B cell (primary cell): Measurements from ENCODE around the gene SPOCK1. TPM values are rescaled to one million over a fixed set of nuclear protein-coding genes. Genes with fewer than 3 reads are reported as not detected.

Experiments used
- ATAC-seq: fragments of 200-7000 bp; cut with Tn5 transposase; one replicate; pipeline ENCODE4 v1.10.0; 2021; ENCODE audit warnings: low read depth, mild to moderate bottlenecking, moderate number of reproducible peaks, moderate library complexity
- CTCF ChIA-PET: fragments of 350-600 bp; sonication (Branson Sonifier 250); formaldehyde crosslinking; loops from one replicate; lab custom pipeline; 2021; ENCODE audit warnings: antibody characterized with exemption, inconsistent platforms; lab: Charles Lee
- POLR2A ChIA-PET: fragments of 350-600 bp; sonication (Branson Sonifier 250); formaldehyde crosslinking; loops from one replicate; lab custom pipeline; 2021; ENCODE audit warnings: antibody characterized with exemption; lab: Charles Lee
- DNase-seq: peaks from one replicate; pipeline ENCODE4 v3.0.0; 2013
- H2AFZ ChIP-seq: 2 replicates; pipeline ENCODE4 v1.6.1; 2012; ENCODE audit warnings: mild to moderate bottlenecking, low read depth, low read length; ENCODE audit not compliant: insufficient read depth, poor library complexity, severe bottlenecking
- H3K27ac ChIP-seq, 2 donors: 1 replicate in 1 of 2; 2 replicates in 1 of 2; pipeline ENCODE4 v1.5.1; 2012 to 2013; ENCODE audit warnings: low read length in 2 of 2, mild to moderate bottlenecking in 2 of 2, moderate library complexity in 1 of 2
- H3K27me3 ChIP-seq, 4 experiments: fragments of 200-600 bp in 1 of 4; sonication (generic) in 1 of 4; replicated peaks in 1 of 4; 1 replicate in 2 of 4; 2 replicates in 2 of 4; pipeline versions ENCODE4 v1.6.1 to v1.7.0; 2013 to 2016; ENCODE audit warnings: low read length in 3 of 4, mild to moderate bottlenecking in 2 of 4, mixed read lengths in 1 of 4, moderate library complexity in 1 of 4; ENCODE audit not compliant: insufficient read depth in 4 of 4, control insufficient read depth in 3 of 4; ENCODE audit errors: control extremely low read depth in 1 of 4
- H3K36me3 ChIP-seq, 2 experiments: replicated peaks in 1 of 2; 1 replicate in 1 of 2; 2 replicates in 1 of 2; pipeline versions ENCODE4 v1.6.1 to v1.7.1; 2013; ENCODE audit warnings: low read length in 1 of 2; ENCODE audit not compliant: insufficient read depth in 2 of 2, control insufficient read depth in 1 of 2; ENCODE audit errors: control extremely low read depth in 1 of 2, extremely low read depth in 1 of 2
- H3K4me1 ChIP-seq, 2 donors: fragments of 200-600 bp in 1 of 2; sonication (generic) in 1 of 2; 1 replicate in 1 of 2; 2 replicates in 1 of 2; pipeline versions ENCODE4 v1.5.1 to v1.6.1; 2013 to 2017; ENCODE audit warnings: low read length in 2 of 2; ENCODE audit not compliant: control insufficient read depth in 2 of 2, insufficient read depth in 2 of 2
- H3K4me2 ChIP-seq: replicated peaks from 2 replicates; pipeline ENCODE3; 2012; ENCODE audit warnings: mild to moderate bottlenecking, low read depth, low read length; ENCODE audit not compliant: poor library complexity, severe bottlenecking
- H3K4me3 ChIP-seq, 5 experiments: fragments of 200-600 bp in 1 of 5; sonication (generic) in 1 of 5; 1 replicate in 3 of 5; 2 replicates in 2 of 5; pipeline versions ENCODE4 v1.5.1 to v1.7.0; 2011 to 2016; ENCODE audit warnings: low read length in 4 of 5, mild to moderate bottlenecking in 4 of 5, low read depth in 2 of 5, control low read depth in 1 of 5, moderate library complexity in 1 of 5; ENCODE audit not compliant: insufficient read depth in 1 of 5; ENCODE audit errors: control extremely low read depth in 1 of 5, extremely low read depth in 1 of 5
- H3K79me2 ChIP-seq: fragments of 200-600 bp; sonication (generic); one replicate; pipeline ENCODE4 v1.6.0; 2016; ENCODE audit warnings: low read length; ENCODE audit not compliant: control insufficient read depth, insufficient read depth
- H3K9ac ChIP-seq: fragments of 200-600 bp; sonication (generic); 2 replicates; pipeline ENCODE4 v1.6.1; 2017; ENCODE audit warnings: mild to moderate bottlenecking, low read length, moderate library complexity
- H3K9me3 ChIP-seq, 3 donors: one replicate each; pipeline versions ENCODE4 v1.6.1 to v1.7.1; 2013; ENCODE audit warnings: low read length in 2 of 3; ENCODE audit not compliant: control insufficient read depth in 2 of 3, insufficient read depth in 1 of 3; ENCODE audit errors: control extremely low read depth in 1 of 3
- H4K20me1 ChIP-seq: 2 replicates; pipeline ENCODE4 v1.6.0; 2012; ENCODE audit warnings: mild to moderate bottlenecking, low read length; ENCODE audit not compliant: insufficient read depth, control insufficient read depth, poor library complexity, severe bottlenecking
- H3K27ac Mint-ChIP-seq: one replicate; pipeline ENCODE4 v1.8.0; 2021; ENCODE audit warnings: mixed read lengths
- H3K27me3 Mint-ChIP-seq: one replicate; pipeline ENCODE4 v1.8.0; 2021; ENCODE audit warnings: mixed read lengths
- H3K4me1 Mint-ChIP-seq: one replicate; pipeline ENCODE4 v1.8.0; 2021; ENCODE audit warnings: mixed read lengths
- H3K4me3 Mint-ChIP-seq: one replicate; pipeline ENCODE4 v1.8.0; 2021; ENCODE audit warnings: mixed read lengths
- H3K9me3 Mint-ChIP-seq: one replicate; pipeline ENCODE4 v1.8.0; 2022; ENCODE audit warnings: mixed read lengths; ENCODE audit not compliant: insufficient read depth
- CTCF ChIP-seq: fragments of 200-600 bp; IDR thresholded peaks from one replicate; pipeline ENCODE4 v1.8.0; 2022; ENCODE audit warnings: antibody characterized with exemption, mild to moderate bottlenecking
- EZH2 ChIP-seq: IDR thresholded peaks from 2 replicates; pipeline ENCODE4 v1.6.1; 2012; ENCODE audit warnings: borderline replicate concordance, low read depth, mild to moderate bottlenecking, moderate library complexity, low read length; ENCODE audit not compliant: insufficient read depth, poor library complexity, severe bottlenecking
- WGBS: methylation state at CpG from one replicate; pipeline ENCODE4 v1.1.5; 2013; ENCODE audit warnings: missing lambda C conversion rate; ENCODE audit not compliant: insufficient coverage; 5-methylcytosine and 5-hydroxymethylcytosine counted together
- intact Hi-C: fragments of 100-400 bp; cut with micrococcal nuclease; formaldehyde crosslinking; loops from one replicate; pipeline ENCODE4 v1.10.0; 2022
- polyA plus RNA-seq: library from polyadenylated mRNA; depleted of rRNA; stranded (reverse); fragments of >200 nt; gene quantifications from 2 replicates; pipeline ENCODE4 v1.2.3, GENCODE V29; 2012
- total RNA-seq, 2 donors: library from RNA; stranded (reverse); fragments of 120-200 nt in 1 of 2; gene quantifications; 1 replicate in 1 of 2; 2 replicates in 1 of 2; pipeline versions ENCODE4 v1.2.3 to v1.2.4, GENCODE V29; 2013 to 2022

The SPOCK1 gene
- total and polyA plus RNA-seq, 2 donors (not counting 1 experiment from before 2014, with no cell fraction given): not detected

- Histone ChIP-seq H3K9ac (no peak overlapping the region), H3K79me2 (no peaks in the 10 kb centered on the region), H2AFZ (no peak overlapping the region), H3K4me1 (no peaks in the 10 kb centered on the region), H4K20me1 (no peaks in the 10 kb centered on the region), H3K4me3 (no peak overlapping the region), H3K9me3 (peaks cover 0 to 2% (median 0%) of the 10 kb centered on the region in 3 donors), H3K36me3 (no peaks in the 10 kb centered on the region), H3K27me3 (peaks cover 0 to 7% (median 1%) of the 10 kb centered on the region in 4 experiments), H3K27ac (no peak overlapping the region), H3K4me2 (no peak overlapping the region)
- H3K4me1 Mint-ChIP-seq: no peaks in the 10 kb centered on the region
- POLR2A ChIA-PET: no interaction called here
- intact Hi-C loops: no loop called here
- H3K4me3 Mint-ChIP-seq: no peak overlapping the region
- ATAC-seq (no peak), DNase-seq (no peak)
- H3K9me3 Mint-ChIP-seq: peaks cover 3% of the 10 kb centered on the region
- CTCF ChIA-PET: no interaction called here
- no peak overlapping the region for H3K27ac Mint-ChIP-seq
- peaks cover 20% of the 10 kb centered on the region for H3K27me3 Mint-ChIP-seq
- TF ChIP-seq EZH2 (no peak), CTCF (no peak)
- 70% methylated on average over 3 of the region's 4 CpGs for WGBS
Measured at GRCh38 chr5:137470921-137471220, 28.3 kb downstream of the SPOCK1 start.

- Mint-ChIP-seq H3K27ac (no peak overlapping the region), H3K27me3 (peaks cover 20% of the 10 kb centered on the region), H3K9me3 (peaks cover 3% of the 10 kb centered on the region), H3K4me1 (no peaks in the 10 kb centered on the region), H3K4me3 (no peak overlapping the region)
- Histone ChIP-seq H3K4me1 (no peaks in the 10 kb centered on the region), H2AFZ (no peak overlapping the region), H3K27me3 (peaks cover 0 to 7% (median 1%) of the 10 kb centered on the region in 4 experiments), H3K9ac (no peak overlapping the region), H3K27ac (no peak overlapping the region), H4K20me1 (no peaks in the 10 kb centered on the region), H3K79me2 (no peaks in the 10 kb centered on the region), H3K4me3 (no peak overlapping the region), H3K9me3 (peaks cover 0 to 2% (median 0%) of the 10 kb centered on the region in 3 donors), H3K36me3 (no peaks in the 10 kb centered on the region), H3K4me2 (no peak overlapping the region)
- intact Hi-C loops: no loop called here
- no peak for DNase-seq
- no peak for TF ChIP-seq CTCF
- TF ChIP-seq EZH2: no peak
- POLR2A ChIA-PET: no interaction called here
- ATAC-seq: no peak
- WGBS: 79% methylated on average over 5 of the region's 5 CpGs
- CTCF ChIA-PET: no interaction called here
Measured at GRCh38 chr5:137470111-137470920, 28.8 kb downstream of the SPOCK1 start.
